GM18858 (cell line): ENCODE measurements around the gene RASA1.

ENCODE experiments used
- ATAC-seq: cut with Tn5 transposase; IDR thresholded peaks from one replicate; pipeline ENCODE4 v1.9.1; 2021; ENCODE audit not compliant: unreplicated experiment

Gene RASA1

GRCh38 chr5:87438231-87438630 lies 170.5 kb downstream of the RASA1 start:
- ATAC-seq: no peak
